Panc1 (cell line): ENCODE measurements around the gene TBC1D24. TPM values are rescaled to one million over a fixed set of nuclear protein-coding genes. Genes with fewer than 3 reads are reported as not detected.

Experiments
- ATAC-seq: fragments of 200-7000 bp; cut with Tn5 transposase; 2 replicates; pipeline ENCODE4 v1.9.1; 2020; ENCODE audit warnings: mild to moderate bottlenecking, moderate library complexity
- BruUV-seq: library from RNA; stranded (reverse); fragments of 400-500 nt; replicated peaks from 2 replicates; lab custom pipeline; 2021; lab: Mats Ljungman, UMichigan
- CTCF ChIA-PET: fragments of 300-600 bp; sonication (Branson Sonifier 250); formaldehyde crosslinking; loops from one replicate; lab custom pipeline; 2022; ENCODE audit warnings: antibody characterized with exemption; lab: Charles Lee
- POLR2A ChIA-PET: fragments of 300-600 bp; sonication (Branson Sonifier 250); formaldehyde crosslinking; loops from one replicate; lab custom pipeline; 2022; ENCODE audit warnings: antibody characterized with exemption; lab: Charles Lee
- DNase-seq: peaks from one replicate; pipeline ENCODE4 v3.0.0-alpha.2; 2010; ENCODE audit warnings: low read depth, low spot score
- H3K27ac ChIP-seq: 2 replicates; pipeline ENCODE4 v1.5.1; 2011; ENCODE audit warnings: mild to moderate bottlenecking, low read length, inconsistent platforms
- H3K27me3 ChIP-seq: fragments of 200-500 bp; sonication (Bioruptor generic); 2 replicates; pipeline ENCODE4 v1.6.0; 2014; ENCODE audit warnings: low read length, inconsistent platforms; ENCODE audit not compliant: control insufficient read depth, insufficient read depth
- H3K36me3 ChIP-seq: fragments of 200-500 bp; sonication (Bioruptor generic); 2 replicates; pipeline ENCODE4 v1.5.1; 2014; ENCODE audit warnings: inconsistent platforms, mild to moderate bottlenecking, low read length, moderate library complexity; ENCODE audit not compliant: control insufficient read depth, insufficient read depth
- H3K4me1 ChIP-seq: 2 replicates; pipeline ENCODE4 v1.5.1; 2011; ENCODE audit warnings: inconsistent platforms, mild to moderate bottlenecking, low read length, moderate library complexity; ENCODE audit not compliant: control insufficient read depth, insufficient read depth
- H3K4me3 ChIP-seq, 2 experiments: 2 replicates each; pipeline ENCODE4 v1.5.1; 2011 to 2012; ENCODE audit warnings: low read depth in 2 of 2, low read length in 2 of 2, mild to moderate bottlenecking in 2 of 2, inconsistent platforms in 1 of 2, moderate library complexity in 1 of 2
- H3K9me3 ChIP-seq: fragments of 200-500 bp; sonication (Bioruptor generic); 2 replicates; pipeline ENCODE4 v1.5.1; 2014; ENCODE audit warnings: low read depth, mild to moderate bottlenecking, inconsistent platforms, low read length, moderate library complexity; ENCODE audit not compliant: control insufficient read depth, insufficient read depth
- CTCF ChIP-seq: fragments of 450-650 bp; IDR thresholded peaks from 2 replicates; pipeline ENCODE4 v1.5.1; 2017; ENCODE audit warnings: mild to moderate bottlenecking
- POLR2AphosphoS5 ChIP-seq: IDR thresholded peaks from 2 replicates; pipeline ENCODE4 v1.6.1; 2012; ENCODE audit warnings: mild to moderate bottlenecking, low read depth, low read length, moderate library complexity
- REST ChIP-seq, 2 experiments: IDR thresholded peaks; 2 replicates each; pipeline ENCODE4 v1.6.1; 2011 to 2012; ENCODE audit warnings: low read depth in 2 of 2, control low read depth in 1 of 2, low read length in 1 of 2, mild to moderate bottlenecking in 1 of 2, moderate library complexity in 1 of 2; ENCODE audit not compliant: insufficient read depth in 1 of 2
- SIN3A ChIP-seq: IDR thresholded peaks from 2 replicates; pipeline ENCODE4 v1.6.1; 2012; ENCODE audit warnings: low read depth, mild to moderate bottlenecking, low read length, moderate library complexity, borderline replicate concordance; ENCODE audit not compliant: insufficient read depth
- TCF7L2 ChIP-seq: IDR thresholded peaks from 2 replicates; pipeline ENCODE4 v1.6.1; 2011; ENCODE audit warnings: mild to moderate bottlenecking, low read depth, low read length, inconsistent platforms
- in situ Hi-C: cut with HindIII; loops from 2 replicates; pipeline ENCODE4 v1.10.0; 2016; ENCODE audit warnings: low sequenced_read_pairs, low pct_unique_long_range_greater_than_20kb
- intact Hi-C: fragments of 100-400 bp; cut with micrococcal nuclease; formaldehyde crosslinking; loops from one replicate; pipeline ENCODE4 v1.10.0; 2022; ENCODE audit not compliant: unreplicated experiment
- total RNA-seq: library from RNA; stranded (reverse); gene quantifications from one replicate; pipeline ENCODE4 v1.2.1, GENCODE V29; 2021; ENCODE audit not compliant: unreplicated experiment

TBC1D24 gene
- total RNA-seq, 1 experiment from 2014 or later = 26.7 TPM

- POLR2A ChIA-PET = no interaction called here
- ATAC-seq = no peak
- intact Hi-C loops (no loop called here), in situ Hi-C loops (no loop called here)
- H3K4me1 ChIP-seq = peaks cover 11% of the 10 kb centered on the region
- no peak overlapping the region for H3K27ac ChIP-seq
- no TSS peak for BruUV-seq
- CTCF ChIA-PET = no interaction called here
- no peak for DNase-seq
- H3K9me3 ChIP-seq = no peaks in the 10 kb centered on the region
- TF ChIP-seq TCF7L2 (no peak), CTCF (no peak), POLR2AphosphoS5 (no peak), REST (IDR thresholded peaks at IDR 0.05; ENCODE audit: insufficient read depth in 1 of 2, low read depth in 2 of 2, low read length in 1 of 2) (no peak), SIN3A (no peak)
- H3K36me3 ChIP-seq = peaks cover 3% of the 10 kb centered on the region; the same call in 1 of the 2 replicates
- H3K27me3 ChIP-seq = no peaks in the 10 kb centered on the region
- H3K4me3 ChIP-seq = no peak overlapping the region
Observed at GRCh38 chr16:2526135-2526534, 51.2 kb downstream of the TBC1D24 start.

GRCh38 chr16:2527071-2527783 is 52.3 kb downstream of the TBC1D24 start:
- intact Hi-C loops (no loop called here), in situ Hi-C loops (no loop called here)
- H3K4me3 ChIP-seq = no peak overlapping the region
- no peak for ATAC-seq
- no peak for DNase-seq
- H3K36me3 ChIP-seq = peaks cover 3% of the 10 kb centered on the region; the same call in 1 of the 2 replicates
- BruUV-seq = no TSS peak
- H3K4me1 ChIP-seq = peaks cover 11% of the 10 kb centered on the region
- no peaks in the 10 kb centered on the region for H3K9me3 ChIP-seq
- H3K27me3 ChIP-seq = no peaks in the 10 kb centered on the region
- ChIA-PET POLR2A (no interaction called here), CTCF (no interaction called here)
- H3K27ac ChIP-seq = no peak overlapping the region
- TF ChIP-seq SIN3A (no peak), REST (IDR thresholded peaks at IDR 0.05; ENCODE audit: insufficient read depth in 1 of 2, low read depth in 2 of 2, low read length in 1 of 2) (no peak), TCF7L2 (no peak), POLR2AphosphoS5 (no peak), CTCF (no peak)
